Skeletal muscle tissue (tissue), 4 donors: ENCODE results near the gene MAPK14. TPM values are rescaled to one million over a fixed set of nuclear protein-coding genes. Genes with fewer than 3 reads are reported as not detected.
"Not testable (repeated sequence)": the region's sequence is repeated elsewhere in the genome, so short reads cannot be mapped to it uniquely, and the experiment has no call there.

ENCODE experiments used
- H3K27ac ChIP-seq: one replicate; pipeline ENCODE4 v1.7.0; 2013; ENCODE audit warnings: mild to moderate bottlenecking, low read depth, low read length, inconsistent platforms
- H3K27me3 ChIP-seq, 3 donors: one replicate each; pipeline ENCODE4 v1.7.0; 2013; ENCODE audit warnings: low read length in 3 of 3; ENCODE audit not compliant: control insufficient read depth in 3 of 3, insufficient read depth in 3 of 3
- H3K36me3 ChIP-seq, 3 donors: one replicate each; pipeline ENCODE4 v1.7.0; 2013; ENCODE audit warnings: low read length in 3 of 3; ENCODE audit not compliant: control insufficient read depth in 3 of 3, insufficient read depth in 3 of 3
- H3K4me1 ChIP-seq, 3 donors: one replicate each; pipeline ENCODE4 v1.7.0; 2013; ENCODE audit warnings: low read length in 3 of 3, mild to moderate bottlenecking in 3 of 3; ENCODE audit not compliant: control insufficient read depth in 3 of 3, insufficient read depth in 3 of 3
- H3K4me3 ChIP-seq, 3 donors: one replicate each; pipeline ENCODE4 v1.7.0; 2013; ENCODE audit warnings: low read length in 3 of 3
- H3K9ac ChIP-seq, 3 donors: one replicate each; pipeline ENCODE4 v1.7.0; 2013; ENCODE audit warnings: low read length in 3 of 3, mild to moderate bottlenecking in 3 of 3, moderate library complexity in 2 of 3, low read depth in 1 of 3
- H3K9me3 ChIP-seq, 3 donors: one replicate each; pipeline ENCODE4 v1.7.0; 2013; ENCODE audit warnings: low read length in 3 of 3; ENCODE audit not compliant: control insufficient read depth in 3 of 3
- total RNA-seq: library from RNA; depleted of rRNA; stranded (reverse); fragments of >200 nt; gene quantifications from one replicate; pipeline ENCODE4 v1.2.3, GENCODE V29; 2014
- donor health status: Osteomylitis.

MAPK14 gene
- total RNA-seq, result 38.1 TPM

- Histone ChIP-seq H3K4me3 (peak within 1 kb of the TSS; percentile 87 to 100 (median 99)), H3K27me3 (peaks cover 5 to 16% (median 10%) of the 10 kb centered on the region in 3 donors), H3K9ac (peak within 1 kb of the TSS; percentile 91 to 99 (median 93)), H3K9me3 (no peaks in the 10 kb centered on the region), H3K27ac (peak within 1 kb of the TSS; percentile 83), H3K4me1 (peaks cover 3 to 15% (median 4%) of the 10 kb centered on the region in 3 donors), H3K36me3 (peaks cover 0 to 7% (median 0%) of the 10 kb centered on the region in 3 donors)
These were observed at the start of gene MAPK14 for GRCh38 chr6:36027501-36028087. Gene MAPK14 (plus strand): TSS chr6:36027808. CDS start chr6:36028158, 350 bp downstream.

GRCh38 chr6:35980126-35980525 lies 47.5 kb upstream of the MAPK14 start:
- not testable (repeated sequence) for H3K9ac ChIP-seq, H3K4me1 ChIP-seq, H3K9me3 ChIP-seq, H3K27me3 ChIP-seq, H3K36me3 ChIP-seq, H3K4me3 ChIP-seq, H3K27ac ChIP-seq

GRCh38 chr6:35980991-35981645 lies 46.5 kb upstream of the MAPK14 start:
- H3K27me3 ChIP-seq, result no peaks in the 10 kb centered on the region
- no peak overlapping the region for H3K27ac ChIP-seq

GRCh38 chr6:35984701-35985100 lies 42.9 kb upstream of the MAPK14 start:
- H3K9ac ChIP-seq, result no peak overlapping the region
- no peak overlapping the region for H3K4me3 ChIP-seq
- no peaks in the 10 kb centered on the region for H3K4me1 ChIP-seq
- no peaks in the 10 kb centered on the region for H3K36me3 ChIP-seq
- no peak overlapping the region for H3K27ac ChIP-seq
- no peaks in the 10 kb centered on the region for H3K9me3 ChIP-seq
- H3K27me3 ChIP-seq, result no peaks in the 10 kb centered on the region

More at GRCh38 chr6:35980991-35981645, 46.5 kb upstream of the MAPK14 start:
- no peak overlapping the region for H3K9ac ChIP-seq
- no peaks in the 10 kb centered on the region for H3K36me3 ChIP-seq
- H3K4me1 ChIP-seq, result no peaks in the 10 kb centered on the region
- H3K9me3 ChIP-seq, result no peaks in the 10 kb centered on the region
- H3K4me3 ChIP-seq, result no peak overlapping the region

GRCh38 chr6:35988047-35988446 lies 39.6 kb upstream of the MAPK14 start:
- H3K9me3 ChIP-seq, H3K4me1 ChIP-seq, H3K36me3 ChIP-seq, H3K9ac ChIP-seq, H3K27ac ChIP-seq, H3K27me3 ChIP-seq, H3K4me3 ChIP-seq: not testable (repeated sequence)

GRCh38 chr6:35993150-35993549 lies 34.5 kb upstream of the MAPK14 start:
- H3K4me1 ChIP-seq, result no peaks in the 10 kb centered on the region
- no peak overlapping the region for H3K27ac ChIP-seq
- H3K27me3 ChIP-seq, result no peaks in the 10 kb centered on the region
- no peak overlapping the region for H3K9ac ChIP-seq
- no peaks in the 10 kb centered on the region for H3K9me3 ChIP-seq
- H3K36me3 ChIP-seq, result no peaks in the 10 kb centered on the region
- no peak overlapping the region for H3K4me3 ChIP-seq

- Histone ChIP-seq H3K9ac (no peak overlapping the region), H3K4me1 (no peaks in the 10 kb centered on the region), H3K27me3 (no peaks in the 10 kb centered on the region), H3K36me3 (no peaks in the 10 kb centered on the region), H3K9me3 (no peaks in the 10 kb centered on the region), H3K4me3 (no peak overlapping the region), H3K27ac (no peak overlapping the region)
These were observed 27.2 kb upstream of the MAPK14 start for GRCh38 chr6:36000451-36000850.

GRCh38 chr6:36015666-36016065 lies 11.9 kb upstream of the MAPK14 start:
- Histone ChIP-seq H3K27ac (no peak overlapping the region), H3K9me3 (no peaks in the 10 kb centered on the region), H3K36me3 (no peaks in the 10 kb centered on the region), H3K27me3 (no peaks in the 10 kb centered on the region), H3K9ac (no peak overlapping the region), H3K4me3 (no peak overlapping the region), H3K4me1 (no peaks in the 10 kb centered on the region)

GRCh38 chr6:36018339-36018738 lies 9.3 kb upstream of the MAPK14 start:
- Histone ChIP-seq H3K4me3 (no peak overlapping the region), H3K9ac (no peak overlapping the region), H3K27me3 (no peaks in the 10 kb centered on the region), H3K9me3 (no peaks in the 10 kb centered on the region), H3K27ac (no peak overlapping the region), H3K36me3 (no peaks in the 10 kb centered on the region), H3K4me1 (no peaks in the 10 kb centered on the region)

GRCh38 chr6:36019167-36019566 lies 8.4 kb upstream of the MAPK14 start:
- no peak overlapping the region for H3K9ac ChIP-seq
- peaks cover 0 to 7% (median 6%) of the 10 kb centered on the region in 3 donors for H3K27me3 ChIP-seq
- H3K27ac ChIP-seq, result no peak overlapping the region
- H3K4me3 ChIP-seq, result no peak overlapping the region
- H3K36me3 ChIP-seq, result no peaks in the 10 kb centered on the region
- H3K9me3 ChIP-seq, result no peaks in the 10 kb centered on the region
- H3K4me1 ChIP-seq, result no peaks in the 10 kb centered on the region
